Measurements from ENCODE around the gene ATP6V1E1. TPM values are rescaled to one million over a fixed set of nuclear protein-coding genes. Genes with fewer than 3 reads are reported as not detected.

ATP6V1E1 gene
- total RNA-seq, 4 donors from 2014 or later = 150 to 194 (median 168) TPM

DNA sequence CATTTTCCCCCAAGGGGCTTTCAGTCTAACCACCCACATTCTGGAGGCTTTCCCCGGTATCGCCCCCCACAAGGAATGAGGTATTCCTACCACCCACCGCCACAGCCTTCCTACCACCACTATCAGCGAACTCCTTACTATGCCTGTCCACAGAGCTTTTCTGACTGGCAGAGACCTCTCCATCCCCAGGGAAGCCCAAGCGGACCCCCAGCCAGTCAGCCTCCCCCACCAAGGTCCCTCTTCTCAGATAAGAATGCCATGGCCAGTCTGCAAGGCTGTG lies 79.9 kb downstream of the ATP6V1E1 start:
- WGBS = 93% methylated on average over 5 of the region's 5 CpGs
- DNase-seq (ENCODE audit: extremely low spot score) = no peak
- no peak overlapping the region for H3K4me3 ChIP-seq
- H3K36me3 ChIP-seq = peaks cover 0 to 35% (median 8%) of the 10 kb centered on the region in 4 donors
- no peak overlapping the region for H3K27ac ChIP-seq (replicated peaks in 1 of 4)
- intact Hi-C loops (cut with DNase I) = no loop called here
- TF ChIP-seq POLR2A (IDR thresholded peaks at IDR 0.05; ENCODE audit: low read depth) (no peak), EP300 (IDR thresholded peaks at IDR 0.05) (no peak), POLR2AphosphoS5 (IDR thresholded peaks at IDR 0.05) (no peak)
- TF ChIP-seq, protein P1, sequence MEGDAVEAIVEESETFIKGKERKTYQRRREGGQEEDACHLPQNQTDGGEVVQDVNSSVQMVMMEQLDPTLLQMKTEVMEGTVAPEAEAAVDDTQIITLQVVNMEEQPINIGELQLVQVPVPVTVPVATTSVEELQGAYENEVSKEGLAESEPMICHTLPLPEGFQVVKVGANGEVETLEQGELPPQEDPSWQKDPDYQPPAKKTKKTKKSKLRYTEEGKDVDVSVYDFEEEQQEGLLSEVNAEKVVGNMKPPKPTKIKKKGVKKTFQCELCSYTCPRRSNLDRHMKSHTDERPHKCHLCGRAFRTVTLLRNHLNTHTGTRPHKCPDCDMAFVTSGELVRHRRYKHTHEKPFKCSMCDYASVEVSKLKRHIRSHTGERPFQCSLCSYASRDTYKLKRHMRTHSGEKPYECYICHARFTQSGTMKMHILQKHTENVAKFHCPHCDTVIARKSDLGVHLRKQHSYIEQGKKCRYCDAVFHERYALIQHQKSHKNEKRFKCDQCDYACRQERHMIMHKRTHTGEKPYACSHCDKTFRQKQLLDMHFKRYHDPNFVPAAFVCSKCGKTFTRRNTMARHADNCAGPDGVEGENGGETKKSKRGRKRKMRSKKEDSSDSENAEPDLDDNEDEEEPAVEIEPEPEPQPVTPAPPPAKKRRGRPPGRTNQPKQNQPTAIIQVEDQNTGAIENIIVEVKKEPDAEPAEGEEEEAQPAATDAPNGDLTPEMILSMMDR (IDR thresholded peaks at IDR 0.05) = no peak
- peaks cover 0 to 7% (median 0%) of the 10 kb centered on the region in 4 donors for H3K4me1 ChIP-seq
- H3K9me3 ChIP-seq = no peaks in the 10 kb centered on the region
- H3K27me3 ChIP-seq = no peaks in the 10 kb centered on the region

DNA sequence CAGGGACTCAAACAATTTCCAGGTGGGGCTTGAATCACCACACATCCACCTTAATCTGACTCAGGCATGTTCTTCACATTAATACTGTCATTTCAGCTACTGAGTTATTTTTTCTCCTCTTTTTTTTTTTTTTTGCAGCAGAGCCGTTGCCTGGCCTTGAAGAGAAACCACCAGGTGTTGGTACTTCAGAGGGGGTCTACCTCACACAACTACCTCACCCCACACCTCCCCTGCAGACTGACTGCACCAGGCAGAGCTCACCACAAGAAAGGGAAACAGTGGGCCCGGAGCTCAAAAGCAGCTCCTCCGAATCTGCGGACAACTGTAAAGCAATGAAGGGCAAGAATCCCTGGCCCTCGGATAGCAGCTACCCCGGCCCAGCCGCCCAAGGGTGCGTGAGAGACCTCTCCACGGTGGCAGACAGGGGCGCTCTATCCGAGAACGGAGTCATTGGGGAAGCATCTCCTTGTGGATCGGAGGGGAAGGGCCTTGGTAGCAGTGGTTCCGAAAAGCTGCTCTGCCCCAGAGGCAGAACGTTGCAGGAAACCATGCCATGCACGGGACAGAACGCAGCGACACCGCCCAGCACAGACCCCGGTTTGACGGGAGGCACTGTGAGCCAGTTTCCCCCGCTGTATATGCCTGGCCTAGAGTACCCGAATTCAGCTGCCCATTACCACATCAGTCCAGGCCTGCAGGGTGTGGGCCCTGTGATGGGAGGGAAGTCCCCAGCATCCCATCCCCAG lies 80.4 kb downstream of the ATP6V1E1 start:
- intact Hi-C loops (cut with DNase I) = no loop called here
- H3K4me3 ChIP-seq = no peak overlapping the region
- no peak for DNase-seq (ENCODE audit: extremely low spot score)
- no peak overlapping the region for H3K27ac ChIP-seq (replicated peaks in 1 of 4)
- TF ChIP-seq POLR2AphosphoS5 (IDR thresholded peaks at IDR 0.05) = no peak
- TF ChIP-seq, protein P1 (IDR thresholded peaks at IDR 0.05) = no peak
- no peak for TF ChIP-seq EP300 (IDR thresholded peaks at IDR 0.05)
- peaks cover 0 to 7% (median 0%) of the 10 kb centered on the region in 4 donors for H3K4me1 ChIP-seq
- no peaks in the 10 kb centered on the region for H3K9me3 ChIP-seq
- H3K27me3 ChIP-seq = no peaks in the 10 kb centered on the region
- WGBS = 91% methylated on average over 16 of the region's 23 CpGs
- peaks cover 0 to 37% (median 8%) of the 10 kb centered on the region in 4 donors for H3K36me3 ChIP-seq

DNA sequence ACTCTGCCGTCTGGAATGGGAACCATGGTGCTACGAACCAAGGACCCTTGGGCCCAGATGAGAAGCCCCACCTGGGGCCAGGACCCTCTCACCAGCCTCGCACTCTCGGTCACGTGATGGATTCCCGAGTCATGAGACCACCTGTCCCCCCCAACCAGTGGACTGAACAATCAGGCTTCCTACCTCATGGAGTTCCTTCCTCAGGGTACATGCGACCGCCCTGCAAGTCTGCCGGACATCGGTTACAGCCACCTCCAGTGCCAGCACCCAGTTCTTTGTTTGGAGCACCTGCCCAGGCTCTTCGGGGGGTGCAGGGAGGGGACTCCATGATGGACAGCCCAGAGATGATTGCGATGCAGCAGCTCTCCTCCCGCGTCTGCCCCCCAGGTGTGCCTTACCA lies 86.1 kb downstream of the ATP6V1E1 start:
- Histone ChIP-seq H3K27me3 (no peaks in the 10 kb centered on the region), H3K4me3 (no peak overlapping the region), H3K36me3 (peaks cover 0 to 43% (median 14%) of the 10 kb centered on the region in 4 donors), H3K9me3 (no peaks in the 10 kb centered on the region), H3K4me1 (no peaks in the 10 kb centered on the region), H3K27ac (replicated peaks in 1 of 4) (no peak overlapping the region)
- WGBS = no CpG with 5 or more reads among the region's 14 CpGs
- intact Hi-C loops (cut with DNase I) = no loop called here
- TF ChIP-seq POLR2AphosphoS5 (IDR thresholded peaks at IDR 0.05) (no peak), POLR2A (IDR thresholded peaks at IDR 0.05; ENCODE audit: low read depth) (no peak), EP300 (IDR thresholded peaks at IDR 0.05) (no peak)
- TF ChIP-seq, protein P1 (IDR thresholded peaks at IDR 0.05) = no peak
- no peak for DNase-seq (ENCODE audit: extremely low spot score)

Other genes starting within 250 kb of the ATP6V1E1 start
- 1 to 10 TPM in 3 of 4 donors, under 1 TPM in 1; 0.42 to 2.8 (median 1.8) TPM for gene SLC25A18, start 65.3 kb downstream of the ATP6V1E1 start, total RNA-seq
- 100 to 1,000 TPM; 102 to 199 (median 133) TPM for gene BCL2L13, start 10.0 kb upstream of the ATP6V1E1 start, total RNA-seq
- gene BID, start 145.7 kb upstream of the ATP6V1E1 start, total RNA-seq = 10 to 100 TPM; 12.9 to 48.3 (median 26.3) TPM

Measured in esophagus muscularis mucosa (tissue), 4 donors.